ENCODE measurements around the gene FFAR1.

The FFAR1 gene

DNA sequence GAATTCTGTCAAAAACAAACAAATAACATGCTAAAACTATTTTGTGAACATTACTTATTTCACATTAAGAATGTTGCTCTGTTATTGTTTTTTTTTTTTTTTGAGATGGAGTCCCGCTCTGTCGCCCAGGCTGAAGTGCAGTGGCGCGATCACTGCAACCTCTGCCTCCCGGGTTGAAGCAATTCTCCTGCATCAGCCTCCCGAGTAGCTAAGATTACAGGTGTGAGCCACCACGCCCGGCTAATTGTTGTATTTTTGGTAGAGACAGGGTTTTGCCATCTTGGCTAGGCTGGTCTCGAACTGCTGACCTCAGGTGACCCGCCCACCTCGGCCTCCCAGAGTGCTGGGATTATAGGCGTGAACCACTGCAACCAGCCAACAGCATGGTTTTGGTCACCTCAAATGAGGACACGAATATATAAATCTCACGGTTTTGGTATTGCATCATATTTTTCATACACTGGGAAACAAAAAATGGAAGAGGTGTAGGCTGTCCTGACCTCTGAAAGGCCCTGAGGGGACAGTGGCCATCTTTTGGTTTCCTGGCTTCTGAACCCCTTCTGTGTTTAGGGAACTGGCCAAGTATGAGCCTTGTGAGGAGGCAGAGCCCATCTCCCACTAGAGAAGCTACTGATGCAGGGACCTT is 48.7 kb downstream of the FFAR1 start:
- Mint-ChIP-seq H3K9me3 (no peaks in the 10 kb centered on the region), H3K4me1 (no peaks in the 10 kb centered on the region), H3K4me3 (no peak overlapping the region), H3K36me3 (ENCODE audit: low read depth) (no peaks in the 10 kb centered on the region), H3K27ac (no peak overlapping the region), H3K27me3 (no peaks in the 10 kb centered on the region)
- DNase-seq, result no peak
- ATAC-seq, result no peak

DNA sequence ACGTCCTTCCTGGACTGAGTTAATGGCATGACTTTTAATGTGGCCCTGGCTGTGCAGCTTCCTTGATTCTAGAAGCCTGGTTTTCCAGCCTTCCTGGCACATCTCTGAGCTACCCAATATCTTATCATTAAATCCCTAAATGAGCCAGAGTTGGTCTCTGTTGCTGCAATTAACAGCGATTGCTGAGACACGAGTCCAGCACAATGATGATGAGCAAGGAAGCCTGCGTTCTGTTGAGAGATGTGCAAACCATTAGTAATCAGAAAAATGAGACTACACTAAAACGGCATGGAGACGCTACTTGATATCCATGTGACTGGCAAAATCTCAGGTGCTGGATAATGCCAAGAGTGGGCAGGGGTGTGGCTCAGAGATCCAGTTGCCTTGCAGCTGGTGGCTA is 49.4 kb downstream of the FFAR1 start:
- H3K4me1 Mint-ChIP-seq, result no peaks in the 10 kb centered on the region
- H3K27ac Mint-ChIP-seq, result no peak overlapping the region
- ATAC-seq (no peak), DNase-seq (no peak)
- no peaks in the 10 kb centered on the region for H3K36me3 Mint-ChIP-seq (ENCODE audit: low read depth)
- H3K4me3 Mint-ChIP-seq, result no peak overlapping the region
- H3K27me3 Mint-ChIP-seq, result no peaks in the 10 kb centered on the region
- no peaks in the 10 kb centered on the region for H3K9me3 Mint-ChIP-seq

Data from activated naive CD8-positive, alpha-beta T cell treated with anti-CD3 and anti-CD28 coated beads, Interleukin-2, amount 50 U/mL, for 24 hours (primary cell).